Measurements from ENCODE around the gene SPSB4.

- no peak for TF ChIP-seq ZNF274 (IDR thresholded peaks at IDR 0.05; ENCODE audit: insufficient read depth, insufficient read length)
- TF ChIP-seq SUZ12 (IDR thresholded peaks at IDR 0.05; ENCODE audit: unreplicated experiment) = no peak
- TF ChIP-seq REST (IDR thresholded peaks at IDR 0.05; ENCODE audit: low read depth, low read length) = no peak
- TF ChIP-seq CTCF (IDR thresholded peaks at IDR 0.05 in 2 of 3, conservative IDR thresholded peaks at IDR 0.05 in 1 of 3; ENCODE audit: control insufficient read depth in 2 of 3, extremely low read depth in 1 of 3, insufficient read depth in 1 of 3, low read depth in 3 of 3, low read length in 3 of 3) = no peak
- TF ChIP-seq ATF3 (IDR thresholded peaks at IDR 0.05; ENCODE audit: borderline replicate concordance, extremely low read depth, low read depth, low read length) = no peak
- TF ChIP-seq FOXK2 (IDR thresholded peaks at IDR 0.05) = no peak
Observed at GRCh38 chr3:141148169-141148568, 97.0 kb downstream of the SPSB4 start.

Data from GM12878 (cell line).